ENCODE results near the gene PHETA1.

PHETA1 gene

GRCh38 chr12:111368788-111369495, at the start of gene PHETA1:
Gene PHETA1, minus strand, starts transcription at chr12:111369095. Its CDS starts 5,668 bp downstream, at chr12:111363427.
- DNase-seq, result peak; percentile 86

- no peak for DNase-seq
These were observed 49.6 kb upstream of the PHETA1 start for GRCh38 chr12:111418594-111418880.

- DNase-seq, result no peak
These were observed 49.1 kb upstream of the PHETA1 start for GRCh38 chr12:111417784-111418593.

- DNase-seq, result no peak
These were observed 48.4 kb upstream of the PHETA1 start for GRCh38 chr12:111417290-111417689.

- no peak for DNase-seq
These were observed 45.9 kb upstream of the PHETA1 start for GRCh38 chr12:111414711-111415252.

GRCh38 chr12:111413442-111414086, 44.7 kb upstream of the PHETA1 start:
- DNase-seq, result no peak

- DNase-seq, result no peak
These were observed 44.0 kb upstream of the PHETA1 start for GRCh38 chr12:111412830-111413441.

- no peak for DNase-seq
These were observed 43.3 kb upstream of the PHETA1 start for GRCh38 chr12:111412007-111412829.

- DNase-seq, result no peak
These were observed 42.4 kb upstream of the PHETA1 start for GRCh38 chr12:111411185-111411764.

GRCh38 chr12:111410431-111411184, 41.7 kb upstream of the PHETA1 start:
- no peak for DNase-seq

GRCh38 chr12:111409780-111410430, 41.0 kb upstream of the PHETA1 start:
- DNase-seq, result no peak

GRCh38 chr12:111409403-111409779, 40.5 kb upstream of the PHETA1 start:
- no peak for DNase-seq

- DNase-seq, result no peak
These were observed 39.9 kb upstream of the PHETA1 start for GRCh38 chr12:111408686-111409402.

- DNase-seq, result no peak
These were observed 39.2 kb upstream of the PHETA1 start for GRCh38 chr12:111408116-111408440.

GRCh38 chr12:111407377-111408115, 38.7 kb upstream of the PHETA1 start:
- DNase-seq, result no peak

GRCh38 chr12:111406474-111407376, 37.8 kb upstream of the PHETA1 start:
- peak; percentile 51 for DNase-seq

GRCh38 chr12:111405859-111406473, 37.1 kb upstream of the PHETA1 start, which contains the start of gene SH2B3:
Gene SH2B3, plus strand, starts transcription at chr12:111405923. Its CDS starts 12,223 bp downstream, at chr12:111418146.
- no peak for DNase-seq
